CD4-positive, alpha-beta T cell treated with Interleukin-6 at 100 ng/mL for 8 hours (primary cell): ENCODE results near the gene THUMPD2.

Source experiments
- DNase-seq: peaks from one replicate; pipeline ENCODE4 v3.0.0-alpha.2; 2020; ENCODE audit warnings: mixed read lengths, low spot score

The THUMPD2 gene

GRCh38 chr2:39718483-39718882 is 60.6 kb downstream of the THUMPD2 start:
- DNase-seq: no peak

DNA sequence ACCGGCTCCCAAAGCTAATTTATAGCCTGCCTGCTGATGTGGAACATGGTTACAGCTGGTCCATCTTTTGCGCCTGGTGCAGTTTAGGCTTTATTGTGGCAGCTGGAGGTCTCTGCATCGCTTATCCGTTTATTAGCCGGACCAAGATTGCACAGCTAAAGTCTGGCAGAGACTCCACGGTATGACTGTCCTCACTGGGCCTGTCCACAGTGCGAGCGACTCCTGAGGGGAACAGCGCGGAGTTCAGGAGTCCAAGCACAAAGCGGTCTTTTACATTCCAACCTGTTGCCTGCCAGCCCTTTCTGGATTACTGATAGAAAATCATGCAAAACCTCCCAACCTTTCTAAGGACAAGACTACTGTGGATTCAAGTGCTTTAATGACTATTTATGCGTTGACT is 62.0 kb downstream of the THUMPD2 start:
- no peak for DNase-seq

DNA sequence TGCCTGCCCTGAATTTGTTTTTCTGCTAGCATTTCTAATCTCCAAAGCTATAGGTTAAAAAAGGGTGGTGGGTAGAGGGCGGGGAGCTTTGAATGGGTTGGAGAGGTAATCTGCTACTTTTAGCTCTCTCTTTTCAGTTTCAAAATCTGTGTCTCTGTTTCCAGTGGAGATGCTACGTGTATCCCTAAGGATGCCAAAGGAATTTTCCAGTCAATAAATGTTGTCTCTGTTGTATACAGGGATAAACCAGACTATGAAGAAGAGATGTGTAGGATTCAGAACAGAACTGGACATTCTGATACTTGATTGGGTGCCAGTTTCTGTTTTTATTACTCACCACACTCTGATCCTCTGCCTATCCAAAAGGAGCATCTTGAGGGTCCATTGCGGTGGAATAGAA is 63.2 kb downstream of the THUMPD2 start:
- no peak for DNase-seq

GRCh38 chr2:39715095-39715494 is 64.0 kb downstream of the THUMPD2 start:
- DNase-seq: no peak

DNA sequence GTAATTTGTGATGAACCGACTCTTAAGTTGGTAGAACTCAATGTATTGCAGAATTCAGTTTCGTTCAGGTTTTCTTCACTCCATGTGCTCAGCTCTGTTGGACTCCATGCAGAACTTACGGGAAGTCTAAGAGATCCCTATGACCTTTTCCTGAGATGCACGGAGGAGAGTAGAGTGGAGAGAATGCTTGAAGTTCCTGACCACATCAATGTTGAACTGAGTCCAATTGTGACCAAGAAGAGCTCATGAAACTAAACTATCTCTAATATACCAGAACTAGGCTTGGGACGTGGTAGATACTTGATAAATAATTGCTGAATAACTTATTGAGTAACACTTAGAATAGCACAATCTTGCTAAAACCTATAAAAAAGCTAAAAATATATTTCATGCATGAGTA is 66.1 kb downstream of the THUMPD2 start:
- DNase-seq: no peak

GRCh38 chr2:39710807-39711206 is 68.3 kb downstream of the THUMPD2 start:
- no peak for DNase-seq

DNA sequence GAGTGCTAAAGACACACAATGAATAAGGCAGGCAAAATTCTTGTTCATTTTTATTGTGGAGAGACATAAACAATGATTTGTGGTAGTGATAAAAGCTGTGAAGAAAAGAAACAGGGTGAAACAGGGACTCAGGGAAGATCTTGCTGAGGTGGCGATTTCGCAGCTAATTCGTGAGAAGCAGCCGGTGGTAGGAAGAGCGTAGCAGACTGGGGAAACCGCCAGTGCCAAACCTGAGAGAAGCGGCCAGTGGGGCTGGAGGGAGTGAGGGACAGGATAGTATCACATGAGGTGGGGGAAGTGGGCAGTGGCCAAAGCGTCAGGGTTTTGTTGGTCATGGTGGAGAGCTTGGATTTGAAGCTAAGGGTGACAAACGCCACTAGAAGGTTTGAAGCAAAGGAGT is 71.1 kb downstream of the THUMPD2 start:
- no peak for DNase-seq

DNA sequence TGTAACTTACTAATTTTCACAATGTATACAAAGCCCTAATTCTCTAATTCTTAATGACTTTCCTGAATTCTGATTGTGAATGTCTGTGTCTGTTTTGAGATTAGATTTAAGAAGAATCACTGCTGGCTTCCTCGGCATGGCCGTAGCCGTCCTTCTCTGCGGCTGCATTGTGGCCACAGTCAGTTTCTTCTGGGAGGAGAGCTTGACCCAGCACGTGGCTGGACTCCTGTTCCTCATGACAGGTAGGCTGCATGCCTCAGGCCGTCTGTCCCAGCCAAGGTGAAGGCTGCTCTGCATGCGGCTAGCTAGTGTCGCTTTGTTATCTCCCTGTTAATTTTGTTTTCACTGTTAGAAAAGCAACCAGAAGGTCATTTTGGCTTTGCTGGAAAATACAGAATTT is 72.1 kb downstream of the THUMPD2 start:
- no peak for DNase-seq

- DNase-seq: no peak
Measured at GRCh38 chr2:39706312-39706711, 72.7 kb downstream of the THUMPD2 start.

- no peak for DNase-seq
Measured at GRCh38 chr2:39705638-39706037, 73.4 kb downstream of the THUMPD2 start.

DNA sequence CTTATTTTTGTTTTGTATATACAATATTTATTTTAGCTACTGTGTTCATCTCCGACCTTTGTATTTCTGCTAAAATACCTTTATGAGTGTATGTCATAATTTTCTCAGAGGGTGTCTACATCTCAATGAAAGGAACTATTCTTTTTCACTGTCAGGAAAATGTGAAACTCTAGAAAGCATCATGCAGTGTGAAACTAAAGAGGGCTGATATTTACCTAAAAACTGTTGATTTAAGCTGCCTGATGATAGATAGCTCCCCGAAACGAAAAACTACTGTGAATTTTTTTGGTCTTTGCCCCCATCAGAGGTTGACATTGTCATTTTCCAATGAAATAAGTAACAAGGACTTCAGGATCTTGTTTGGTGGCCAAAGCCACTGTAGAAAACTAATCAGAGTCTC is 74.5 kb downstream of the THUMPD2 start:
- DNase-seq: no peak

GRCh38 chr2:39703181-39703872 is 75.7 kb downstream of the THUMPD2 start:
- DNase-seq: no peak

DNA sequence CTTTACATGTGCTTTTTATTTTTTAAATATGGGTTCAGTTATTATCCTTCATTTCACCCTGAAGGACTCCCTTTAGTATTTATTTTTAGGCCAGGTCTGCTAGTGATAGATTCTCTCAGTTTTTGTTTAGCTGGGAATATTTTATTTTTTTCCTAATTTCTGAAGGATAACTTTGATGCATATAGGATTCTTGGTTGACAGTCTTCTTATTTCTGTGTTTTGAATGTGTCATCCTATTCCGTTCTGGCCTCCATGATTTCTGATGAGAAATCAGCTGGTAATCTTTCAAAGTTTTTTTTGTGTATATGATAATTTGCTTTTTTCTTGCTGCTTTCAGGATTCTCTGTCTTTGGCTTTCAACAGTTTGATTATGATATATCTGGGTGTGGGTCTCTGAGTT is 77.9 kb downstream of the THUMPD2 start:
- no peak for DNase-seq

- no peak for DNase-seq
Measured at GRCh38 chr2:39697454-39697853, 81.6 kb downstream of the THUMPD2 start.

DNA sequence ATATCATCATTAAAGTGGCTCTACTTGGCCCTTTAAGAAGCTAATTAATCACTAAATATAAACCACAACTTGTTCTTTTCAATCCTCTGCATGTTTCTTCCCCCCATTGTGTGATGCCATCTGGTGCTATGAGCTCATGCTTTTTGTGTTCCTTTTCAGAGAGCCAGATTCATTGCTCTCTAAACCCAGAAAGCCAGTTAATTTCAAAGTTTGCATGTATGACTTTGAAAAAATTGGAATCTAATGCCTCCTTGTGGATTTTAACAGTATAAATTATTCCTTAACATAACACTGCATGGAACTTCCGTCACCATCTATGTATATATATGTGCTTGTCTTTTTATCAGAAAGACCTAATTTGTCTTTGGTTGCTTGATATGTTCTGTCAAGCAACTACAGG is 82.2 kb downstream of the THUMPD2 start:
- DNase-seq: no peak

GRCh38 chr2:39696101-39696553 is 82.9 kb downstream of the THUMPD2 start:
- no peak for DNase-seq

GRCh38 chr2:39693245-39693644 is 85.8 kb downstream of the THUMPD2 start:
- no peak for DNase-seq

- DNase-seq: no peak
Measured at GRCh38 chr2:39689876-39690275, 89.2 kb downstream of the THUMPD2 start.

DNA sequence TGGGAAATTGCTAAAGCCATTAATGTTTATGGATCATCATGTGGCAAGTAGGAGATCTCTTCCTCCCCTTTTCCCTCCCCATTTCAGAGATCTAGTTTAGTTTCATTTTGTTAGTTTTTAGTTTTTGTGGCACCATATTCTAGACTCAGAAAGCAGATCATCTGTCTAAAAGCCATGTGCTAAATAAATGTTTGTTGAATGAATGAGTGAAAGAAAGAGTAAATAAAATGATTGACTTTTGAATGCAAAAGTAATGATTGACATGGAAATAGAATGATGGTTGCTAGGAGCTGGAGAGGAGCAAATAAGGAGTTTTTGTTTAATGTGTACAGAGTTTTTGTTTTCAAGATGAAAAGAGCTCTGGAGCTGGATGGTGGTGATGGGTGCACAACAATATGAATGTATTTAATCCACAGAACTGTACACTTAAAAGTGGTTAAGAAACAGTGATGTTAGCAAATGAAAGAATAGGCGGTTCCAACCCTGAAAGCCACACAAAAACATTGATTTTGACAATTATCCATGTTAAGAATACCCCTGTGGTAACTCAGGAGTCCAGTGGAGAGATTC is 89.7 kb downstream of the THUMPD2 start:
- DNase-seq: no peak

GRCh38 chr2:39688181-39688580 is 90.9 kb downstream of the THUMPD2 start:
- no peak for DNase-seq

DNA sequence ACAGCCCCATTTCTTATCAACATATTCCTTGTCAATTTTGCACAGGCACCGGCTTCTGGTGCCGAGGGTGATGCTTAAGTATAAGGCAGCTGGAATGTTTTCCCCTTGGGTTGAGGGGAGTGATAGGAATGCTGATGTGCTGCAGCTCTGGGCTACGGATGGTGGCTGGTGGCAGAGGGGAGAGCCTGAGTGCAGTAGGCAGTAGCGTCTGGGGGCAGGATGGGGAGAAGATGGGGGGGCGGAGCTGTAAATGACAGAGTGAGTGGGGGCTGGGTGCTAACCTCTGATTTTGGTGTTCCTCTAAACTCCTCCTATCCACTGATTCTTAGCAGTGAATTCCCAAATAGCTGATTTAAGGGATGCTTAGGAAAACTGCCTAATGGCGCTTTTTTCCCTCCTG is 92.6 kb downstream of the THUMPD2 start:
- no peak for DNase-seq
